K562 (cell line): ENCODE results near the gene KXD1. TPM values are rescaled to one million over a fixed set of nuclear protein-coding genes. Genes with fewer than 3 reads are reported as not detected.
A peak's percentile ranks its signal among the peaks of the same experiment; 100 is the strongest.

Experiments used
- ARHGAP35 ChIP-seq: fragments of 450-650 bp; IDR thresholded peaks from 2 replicates; pipeline ENCODE4 v1.6.1; 2018; ENCODE audit not compliant: partially characterized antibody
- ATF7 ChIP-seq: fragments of 450-650 bp; IDR thresholded peaks from 2 replicates; pipeline ENCODE4 v1.7.1; 2014; ENCODE audit warnings: mild to moderate bottlenecking, moderate library complexity
- CBFB ChIP-seq: sonication (generic); formaldehyde crosslinking; IDR thresholded peaks from 2 replicates; pipeline ENCODE4 v1.4.0; 2020; ENCODE audit warnings: mild to moderate bottlenecking, missing genetic modification reagents
- DNMT1 ChIP-seq: fragments of 450-650 bp; IDR thresholded peaks from 2 replicates; pipeline ENCODE4 v1.6.1; 2016; ENCODE audit warnings: antibody characterized with exemption, mild to moderate bottlenecking
- GABPB2 ChIP-seq: fragments of 250-450 bp; sonication (Bioruptor Pico); conservative IDR thresholded peaks from 2 replicates; pipeline ENCODE4 v1.5.1; 2021; ENCODE audit warnings: mild to moderate bottlenecking
- HDAC3 ChIP-seq: fragments of 450-650 bp; IDR thresholded peaks from 2 replicates; pipeline ENCODE4 v1.6.1; 2018; ENCODE audit warnings: borderline replicate concordance, mild to moderate bottlenecking, moderate library complexity; ENCODE audit not compliant: partially characterized antibody
- MTA2 ChIP-seq: fragments of 450-650 bp; IDR thresholded peaks from 2 replicates; pipeline ENCODE4 v1.6.1; 2016; ENCODE audit warnings: low read depth
- NFE2L1 ChIP-seq: fragments of 450-650 bp; IDR thresholded peaks from 2 replicates; pipeline ENCODE4 v1.6.1; 2016; ENCODE audit warnings: missing genetic modification characterization, low read depth, mild to moderate bottlenecking, missing compliant biosample characterization, moderate library complexity, borderline replicate concordance
- PYGO2 ChIP-seq: fragments of 450-650 bp; IDR thresholded peaks from 2 replicates; pipeline ENCODE4 v1.6.1; 2016; ENCODE audit warnings: mild to moderate bottlenecking, missing genetic modification characterization, moderate library complexity, missing compliant biosample characterization
- RBM17 ChIP-seq: fragments of 200-400 bp; formaldehyde crosslinking; IDR thresholded peaks from 2 replicates; pipeline ENCODE4 v1.6.1; 2017; ENCODE audit warnings: low read depth, mild to moderate bottlenecking, low read length, borderline replicate concordance
- RFX1 ChIP-seq: fragments of 450-650 bp; IDR thresholded peaks from 2 replicates; pipeline ENCODE4 v1.6.1; 2016; ENCODE audit warnings: mild to moderate bottlenecking, moderate library complexity
- SUPT5H ChIP-seq: fragments of 450-650 bp; IDR thresholded peaks from 2 replicates; pipeline ENCODE4 v1.6.1; 2016
- TAF15 ChIP-seq: fragments of 200-400 bp; formaldehyde crosslinking; IDR thresholded peaks from 2 replicates; pipeline ENCODE4 v1.6.1; 2017; ENCODE audit warnings: mild to moderate bottlenecking, low read depth, low read length, moderate library complexity
- TAF9B ChIP-seq: fragments of 450-650 bp; IDR thresholded peaks from 2 replicates; pipeline ENCODE4 v1.6.1; 2018; ENCODE audit warnings: mild to moderate bottlenecking; ENCODE audit not compliant: partially characterized antibody
- ZEB2 ChIP-seq: fragments of 450-650 bp; IDR thresholded peaks from 2 replicates; pipeline ENCODE4 v1.6.1; 2016
- ZFP1 ChIP-seq: fragments of 450-650 bp; formaldehyde crosslinking; IDR thresholded peaks from 2 replicates; pipeline ENCODE4 v1.4.0; 2020; ENCODE audit warnings: mild to moderate bottlenecking, mixed read lengths
- ZNF146 ChIP-seq: IDR thresholded peaks from one replicate; pipeline ENCODE4 v1.6.1; 2018; ENCODE audit warnings: missing compliant biosample characterization; ENCODE audit not compliant: unreplicated experiment
- ZNF224 ChIP-seq: sonication (generic); formaldehyde crosslinking; IDR thresholded peaks from 2 replicates; pipeline ENCODE4 v1.8.0; 2022; ENCODE audit warnings: mild to moderate bottlenecking, missing genetic modification reagents
- ZSCAN32 ChIP-seq: fragments of 450-650 bp; formaldehyde crosslinking; IDR thresholded peaks from 2 replicates; pipeline ENCODE4 v1.4.0; 2020; ENCODE audit warnings: mild to moderate bottlenecking, moderate library complexity
- polyA plus RNA-seq, 8 experiments: library from polyadenylated mRNA; depleted of rRNA in 4 of 8; stranded (reverse) in 5 of 8; unstranded in 3 of 8; fragments of >200 nt; fragmentation: Nextera tagmentation in 2 of 8; fragmentation: Illumina TruSeq in 1 of 8; extraction: Ambion mirVana in 2 of 8; extraction: Trizol in 1 of 8; gene quantifications; 2 replicates each; pipeline versions ENCODE4 v1.2.1 to v1.2.3, GENCODE V29; 2011 to 2014; ENCODE audit warnings: inconsistent platforms in 1 of 8, missing spikeins in 1 of 8
- total RNA-seq, 7 experiments: library from RNA; depleted of rRNA in 6 of 7; stranded (reverse); fragments of >200 nt in 6 of 7; fragmentation: Illumina TruSeq in 2 of 7; extraction: Trizol in 2 of 7; gene quantifications; 2 replicates each; pipeline versions ENCODE4 v1.2.1 to v1.2.3, GENCODE V29; 2011 to 2021; ENCODE audit warnings: low replicate concordance in 1 of 7
- TF ChIP-seq, protein P1 (sequence below): sonication (generic); formaldehyde crosslinking; IDR thresholded peaks from 2 replicates; pipeline ENCODE4 v1.8.0; 2022; ENCODE audit warnings: mild to moderate bottlenecking, low read depth, missing genetic modification reagents
- TF ChIP-seq, protein P2 (sequence below): conservative IDR thresholded peaks from 2 replicates; pipeline ENCODE4 v1.6.1; 2011; ENCODE audit warnings: low read depth, mild to moderate bottlenecking, low read length; ENCODE audit not compliant: control insufficient read depth
- TF ChIP-seq, protein P3 (sequence below): fragments of 250-450 bp; sonication (Bioruptor Pico); IDR thresholded peaks from 2 replicates; pipeline ENCODE4 v1.8.0; 2022; ENCODE audit warnings: moderate library complexity, mild to moderate bottlenecking, inconsistent platforms
- TF ChIP-seq, protein P4 (sequence below): fragments of 250-450 bp; sonication (Bioruptor Pico); IDR thresholded peaks from 2 replicates; pipeline ENCODE4 v1.8.0; 2021; ENCODE audit warnings: moderate library complexity, mild to moderate bottlenecking, inconsistent platforms
- TF ChIP-seq, protein P5 (sequence below): sonication (generic); formaldehyde crosslinking; IDR thresholded peaks from 2 replicates; pipeline ENCODE4 v1.8.0; 2023; ENCODE audit warnings: mild to moderate bottlenecking, missing genetic modification reagents

KXD1 gene
- total and polyA plus RNA-seq, 9 of the 15 experiments (the other 6 are each of a cell fraction or from before 2014, with no cell fraction given): 21.9 to 210 (median 118) TPM

DNA sequence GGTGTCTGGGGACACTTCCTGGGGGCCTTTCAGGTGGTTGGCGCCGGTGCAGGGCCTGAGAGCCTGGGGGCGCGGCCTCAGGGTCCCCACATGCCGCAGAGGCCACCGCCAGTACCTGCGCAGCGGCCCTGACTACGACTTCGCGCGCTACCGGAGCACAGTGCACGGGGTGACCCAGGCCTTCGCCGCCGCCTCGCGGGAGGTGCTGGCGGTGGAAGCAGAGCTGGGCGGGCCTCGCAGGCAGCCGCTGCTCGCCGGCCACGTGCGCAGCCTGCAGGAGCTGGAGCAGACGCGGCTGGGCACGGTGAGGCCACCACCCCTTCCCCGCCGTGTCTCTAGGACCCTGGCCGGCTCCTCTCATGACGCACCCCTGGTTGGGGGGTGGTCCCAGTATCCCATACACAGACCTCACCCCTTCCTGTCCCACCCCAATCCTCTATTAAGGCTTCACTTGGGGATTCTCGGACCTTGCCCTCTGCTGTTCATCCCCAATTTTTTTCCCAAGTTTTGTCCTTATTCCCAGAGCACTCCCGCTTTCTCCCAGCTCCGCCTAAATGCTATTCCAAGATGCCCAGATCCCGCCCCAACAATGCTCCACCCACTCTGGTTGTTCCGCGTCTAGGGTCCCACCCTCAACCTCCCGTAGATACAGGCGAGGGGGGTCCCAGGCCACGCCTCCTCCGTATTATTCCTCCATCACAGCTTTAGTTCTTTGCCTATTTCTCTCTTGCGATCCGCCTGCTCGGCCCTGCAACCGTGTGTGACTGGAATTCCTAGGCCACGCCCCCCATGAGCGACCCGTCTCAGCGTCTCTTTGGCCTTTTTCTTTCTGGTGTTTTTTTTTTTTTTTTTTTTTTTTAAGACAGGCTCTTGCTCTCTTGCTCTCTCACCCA lies 32.0 kb downstream of the KXD1 start (continued):
- TF ChIP-seq ZEB2 (no peak), MTA2 (no peak), ZNF224 (CRISPR knock-in tag) (no peak), TAF15 (no peak), NFE2L1 (tag) (no peak), PYGO2 (tag) (no peak), ZNF146 (no peak), HDAC3 (no peak), SUPT5H (no peak), TAF9B (no peak), CBFB (CRISPR knock-in tag) (no peak; the same call in none of the 2 replicates), ATF7 (no peak), RFX1 (no peak), DNMT1 (no peak), ARHGAP35 (no peak), ZSCAN32 (CRISPR knock-in tag) (no peak), RBM17 (no peak), GABPB2 (no peak), ZFP1 (CRISPR knock-in tag) (no peak)
- TF ChIP-seq, protein P1, sequence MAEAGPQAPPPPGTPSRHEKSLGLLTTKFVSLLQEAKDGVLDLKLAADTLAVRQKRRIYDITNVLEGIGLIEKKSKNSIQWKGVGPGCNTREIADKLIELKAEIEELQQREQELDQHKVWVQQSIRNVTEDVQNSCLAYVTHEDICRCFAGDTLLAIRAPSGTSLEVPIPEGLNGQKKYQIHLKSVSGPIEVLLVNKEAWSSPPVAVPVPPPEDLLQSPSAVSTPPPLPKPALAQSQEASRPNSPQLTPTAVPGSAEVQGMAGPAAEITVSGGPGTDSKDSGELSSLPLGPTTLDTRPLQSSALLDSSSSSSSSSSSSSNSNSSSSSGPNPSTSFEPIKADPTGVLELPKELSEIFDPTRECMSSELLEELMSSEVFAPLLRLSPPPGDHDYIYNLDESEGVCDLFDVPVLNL (CRISPR knock-in tag): peak; percentile 83
- TF ChIP-seq, protein P2, sequence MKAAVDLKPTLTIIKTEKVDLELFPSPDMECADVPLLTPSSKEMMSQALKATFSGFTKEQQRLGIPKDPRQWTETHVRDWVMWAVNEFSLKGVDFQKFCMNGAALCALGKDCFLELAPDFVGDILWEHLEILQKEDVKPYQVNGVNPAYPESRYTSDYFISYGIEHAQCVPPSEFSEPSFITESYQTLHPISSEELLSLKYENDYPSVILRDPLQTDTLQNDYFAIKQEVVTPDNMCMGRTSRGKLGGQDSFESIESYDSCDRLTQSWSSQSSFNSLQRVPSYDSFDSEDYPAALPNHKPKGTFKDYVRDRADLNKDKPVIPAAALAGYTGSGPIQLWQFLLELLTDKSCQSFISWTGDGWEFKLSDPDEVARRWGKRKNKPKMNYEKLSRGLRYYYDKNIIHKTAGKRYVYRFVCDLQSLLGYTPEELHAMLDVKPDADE: peak; percentile 82
- TF ChIP-seq, protein P3, sequence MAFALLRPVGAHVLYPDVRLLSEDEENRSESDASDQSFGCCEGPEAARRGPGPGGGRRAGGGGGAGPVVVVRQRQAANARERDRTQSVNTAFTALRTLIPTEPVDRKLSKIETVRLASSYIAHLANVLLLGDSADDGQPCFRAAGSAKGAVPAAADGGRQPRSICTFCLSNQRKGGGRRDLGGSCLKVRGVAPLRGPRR (CRISPR knock-in tag): no peak
- TF ChIP-seq, protein P4, sequence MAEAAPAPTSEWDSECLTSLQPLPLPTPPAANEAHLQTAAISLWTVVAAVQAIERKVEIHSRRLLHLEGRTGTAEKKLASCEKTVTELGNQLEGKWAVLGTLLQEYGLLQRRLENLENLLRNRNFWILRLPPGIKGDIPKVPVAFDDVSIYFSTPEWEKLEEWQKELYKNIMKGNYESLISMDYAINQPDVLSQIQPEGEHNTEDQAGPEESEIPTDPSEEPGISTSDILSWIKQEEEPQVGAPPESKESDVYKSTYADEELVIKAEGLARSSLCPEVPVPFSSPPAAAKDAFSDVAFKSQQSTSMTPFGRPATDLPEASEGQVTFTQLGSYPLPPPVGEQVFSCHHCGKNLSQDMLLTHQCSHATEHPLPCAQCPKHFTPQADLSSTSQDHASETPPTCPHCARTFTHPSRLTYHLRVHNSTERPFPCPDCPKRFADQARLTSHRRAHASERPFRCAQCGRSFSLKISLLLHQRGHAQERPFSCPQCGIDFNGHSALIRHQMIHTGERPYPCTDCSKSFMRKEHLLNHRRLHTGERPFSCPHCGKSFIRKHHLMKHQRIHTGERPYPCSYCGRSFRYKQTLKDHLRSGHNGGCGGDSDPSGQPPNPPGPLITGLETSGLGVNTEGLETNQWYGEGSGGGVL (CRISPR knock-in tag): no peak
- TF ChIP-seq, protein P5, sequence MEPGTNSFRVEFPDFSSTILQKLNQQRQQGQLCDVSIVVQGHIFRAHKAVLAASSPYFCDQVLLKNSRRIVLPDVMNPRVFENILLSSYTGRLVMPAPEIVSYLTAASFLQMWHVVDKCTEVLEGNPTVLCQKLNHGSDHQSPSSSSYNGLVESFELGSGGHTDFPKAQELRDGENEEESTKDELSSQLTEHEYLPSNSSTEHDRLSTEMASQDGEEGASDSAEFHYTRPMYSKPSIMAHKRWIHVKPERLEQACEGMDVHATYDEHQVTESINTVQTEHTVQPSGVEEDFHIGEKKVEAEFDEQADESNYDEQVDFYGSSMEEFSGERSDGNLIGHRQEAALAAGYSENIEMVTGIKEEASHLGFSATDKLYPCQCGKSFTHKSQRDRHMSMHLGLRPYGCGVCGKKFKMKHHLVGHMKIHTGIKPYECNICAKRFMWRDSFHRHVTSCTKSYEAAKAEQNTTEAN (CRISPR knock-in tag): no peak
